H9 (cell line): ENCODE measurements around the gene RHOH. TPM values are rescaled to one million over a fixed set of nuclear protein-coding genes. Genes with fewer than 3 reads are reported as not detected.

ENCODE experiments used
- DNase-seq: peaks from one replicate; pipeline ENCODE4 v3.0.0-alpha.2; 2017
- H2AFZ ChIP-seq: one replicate; pipeline ENCODE4 v1.6.1; 2013; ENCODE audit warnings: mild to moderate bottlenecking, low read length, control low read depth, moderate library complexity
- H2AK5ac ChIP-seq: 2 replicates; pipeline ENCODE4 v1.6.1; 2013; ENCODE audit warnings: low read length, control low read depth, mixed read lengths; ENCODE audit not compliant: insufficient read length
- H2BK120ac ChIP-seq: one replicate; pipeline ENCODE4 v1.6.1; 2013; ENCODE audit warnings: low read depth, mild to moderate bottlenecking, low read length, control low read depth, inconsistent platforms; ENCODE audit not compliant: poor library complexity, severe bottlenecking
- H2BK12ac ChIP-seq: 2 replicates; pipeline ENCODE4 v1.6.1; 2013; ENCODE audit warnings: low read length, control low read depth, mixed read lengths, low read depth; ENCODE audit not compliant: insufficient read length
- H2BK15ac ChIP-seq: 2 replicates; pipeline ENCODE4 v1.6.1; 2013; ENCODE audit warnings: low read depth, low read length, control low read depth
- H2BK20ac ChIP-seq: one replicate; pipeline ENCODE4 v1.6.1; 2013; ENCODE audit warnings: low read depth, mild to moderate bottlenecking, low read length, control low read depth, inconsistent platforms; ENCODE audit not compliant: poor library complexity, severe bottlenecking
- H2BK5ac ChIP-seq: 2 replicates; pipeline ENCODE4 v1.6.1; 2013; ENCODE audit warnings: low read length, control low read depth, mixed read lengths; ENCODE audit not compliant: insufficient read length
- H3K14ac ChIP-seq: 2 replicates; pipeline ENCODE4 v1.6.1; 2013; ENCODE audit warnings: low read length, control low read depth; ENCODE audit not compliant: insufficient read depth
- H3K18ac ChIP-seq: 2 replicates; pipeline ENCODE4 v1.6.1; 2013; ENCODE audit warnings: low read depth, mild to moderate bottlenecking, mixed read lengths, low read length, control low read depth; ENCODE audit not compliant: insufficient read length
- H3K23ac ChIP-seq: 2 replicates; pipeline ENCODE4 v1.6.1; 2013; ENCODE audit warnings: low read length, control low read depth, mixed read lengths, low read depth; ENCODE audit not compliant: insufficient read length
- H3K23me2 ChIP-seq: 2 replicates; pipeline ENCODE4 v1.6.1; 2013; ENCODE audit warnings: low read depth, mild to moderate bottlenecking, mixed read lengths, low read length, control low read depth; ENCODE audit not compliant: insufficient read length, poor library complexity, severe bottlenecking
- H3K27ac ChIP-seq: 2 replicates; pipeline ENCODE4 v1.5.1; 2013; ENCODE audit warnings: low read length, control low read depth, mixed read lengths, low read depth; ENCODE audit not compliant: insufficient read length
- H3K27me3 ChIP-seq: 2 replicates; pipeline ENCODE4 v1.6.1; 2013; ENCODE audit warnings: low read length, control low read depth, inconsistent platforms; ENCODE audit not compliant: insufficient read depth
- H3K4ac ChIP-seq: 2 replicates; pipeline ENCODE4 v1.6.1; 2013; ENCODE audit warnings: low read depth, mild to moderate bottlenecking, control low read depth, inconsistent platforms, low read length, moderate library complexity
- H3K4me1 ChIP-seq: 2 replicates; pipeline ENCODE4 v1.6.1; 2013; ENCODE audit warnings: low read length, control low read depth, inconsistent platforms; ENCODE audit not compliant: insufficient read depth
- H3K4me2 ChIP-seq: 2 replicates; pipeline ENCODE4 v1.6.1; 2013; ENCODE audit warnings: low read length, control low read depth, mixed read lengths; ENCODE audit not compliant: insufficient read length, insufficient read depth
- H3K56ac ChIP-seq: 2 replicates; pipeline ENCODE4 v1.6.1; 2013; ENCODE audit warnings: low read depth, mild to moderate bottlenecking, mixed read lengths, low read length, control low read depth; ENCODE audit not compliant: insufficient read length
- H3K79me1 ChIP-seq: 2 replicates; pipeline ENCODE4 v1.6.1; 2013; ENCODE audit warnings: low read depth, mild to moderate bottlenecking, moderate library complexity, low read length, control low read depth, inconsistent platforms; ENCODE audit not compliant: insufficient read depth, poor library complexity, severe bottlenecking
- H3K79me2 ChIP-seq: 2 replicates; pipeline ENCODE4 v1.6.1; 2013; ENCODE audit warnings: low read length, control low read depth, inconsistent platforms; ENCODE audit not compliant: insufficient read depth
- H3K9ac ChIP-seq: 2 replicates; pipeline ENCODE4 v1.6.1; 2013; ENCODE audit warnings: low read length, control low read depth, mixed read lengths; ENCODE audit not compliant: insufficient read length; ENCODE audit errors: extremely low read depth
- H3K9me3 ChIP-seq: one replicate; pipeline ENCODE4 v1.6.1; 2013; ENCODE audit warnings: low read depth, low read length, inconsistent platforms; ENCODE audit not compliant: control insufficient read depth
- H3T11ph ChIP-seq: one replicate; pipeline ENCODE4 v1.6.1; 2013; ENCODE audit warnings: mild to moderate bottlenecking, low read length, control low read depth, inconsistent platforms
- H4K20me1 ChIP-seq: one replicate; pipeline ENCODE4 v1.6.1; 2013; ENCODE audit not compliant: control insufficient read depth, insufficient read length, insufficient read depth
- H4K5ac ChIP-seq: 2 replicates; pipeline ENCODE4 v1.6.1; 2013; ENCODE audit warnings: low read depth, mild to moderate bottlenecking, mixed read lengths, low read length, control low read depth; ENCODE audit not compliant: insufficient read length
- H4K8ac ChIP-seq: replicated peaks from 2 replicates; pipeline ENCODE4 v1.6.1; 2013; ENCODE audit warnings: low read length, control low read depth, mixed read lengths, low read depth; ENCODE audit not compliant: insufficient read length
- H4K91ac ChIP-seq: 2 replicates; pipeline ENCODE4 v1.6.1; 2013; ENCODE audit warnings: low read depth, mild to moderate bottlenecking, moderate library complexity, mixed read lengths, low read length, control low read depth; ENCODE audit not compliant: insufficient read length
- H3K27ac Mint-ChIP-seq, 3 experiments: 2 replicates in 2 of 3; 3 replicates in 1 of 3; pipeline ENCODE4 v1.8.0; 2020 to 2021; ENCODE audit warnings: mixed read lengths in 3 of 3, mild to moderate bottlenecking in 1 of 3, moderate library complexity in 1 of 3
- H3K27me3 Mint-ChIP-seq: 2 replicates; pipeline ENCODE4 v1.8.0; 2021; ENCODE audit warnings: low read depth, mild to moderate bottlenecking, moderate library complexity, mixed read lengths
- H3K36me3 Mint-ChIP-seq, 3 experiments: 2 replicates in 2 of 3; 3 replicates in 1 of 3; pipeline ENCODE4 v1.8.0; 2020 to 2021; ENCODE audit warnings: low read depth in 3 of 3, mixed read lengths in 3 of 3; ENCODE audit not compliant: insufficient read depth in 1 of 3
- H3K4me1 Mint-ChIP-seq, 2 experiments: 2 replicates each; pipeline ENCODE4 v1.8.0; 2020; ENCODE audit warnings: mixed read lengths in 2 of 2
- H3K4me3 Mint-ChIP-seq, 2 experiments: 2 replicates in 1 of 2; 3 replicates in 1 of 2; pipeline ENCODE4 v1.8.0; 2020 to 2021; ENCODE audit warnings: mild to moderate bottlenecking in 2 of 2, mixed read lengths in 2 of 2, moderate library complexity in 1 of 2
- H3K9me3 Mint-ChIP-seq, 2 experiments: 2 replicates in 1 of 2; 3 replicates in 1 of 2; pipeline ENCODE4 v1.8.0; 2020; ENCODE audit warnings: mild to moderate bottlenecking in 2 of 2, mixed read lengths in 2 of 2, moderate library complexity in 1 of 2
- CTCF ChIP-seq: fragments of 200-600 bp; sonication (generic); conservative IDR thresholded peaks from 3 replicates; pipeline ENCODE4 v1.8.0; 2021; ENCODE audit warnings: antibody characterized with exemption, mild to moderate bottlenecking
- WGBS: extraction: QIAGEN DNeasy Blood & Tissue Kit; methylation state at CpG from one replicate; pipeline ENCODE4 v1.1.7; 2013; ENCODE audit warnings: missing lambda C conversion rate, low lambda C conversion rate, mixed read lengths; ENCODE audit not compliant: insufficient read length; ENCODE audit errors: extremely low coverage; 5-methylcytosine and 5-hydroxymethylcytosine counted together
- total RNA-seq: library from RNA; stranded (reverse); gene quantifications from 2 replicates; pipeline ENCODE4 v1.2.1, GENCODE V29; 2021

RHOH gene
- total RNA-seq, 1 experiment from 2014 or later, result 7.1 TPM

- no peak overlapping the region for H2BK20ac ChIP-seq
- no peak for TF ChIP-seq CTCF
- H3K23me2 ChIP-seq, result no peaks in the 10 kb centered on the region
- H3K9me3 Mint-ChIP-seq, result no peaks in the 10 kb centered on the region
- H3K27ac Mint-ChIP-seq, result no peak overlapping the region
- peaks cover 5% of the 10 kb centered on the region; the same call in 1 of the 2 replicates for H3K4me1 ChIP-seq
- no CpG with 5 or more reads among the region's 3 CpGs for WGBS
- H3K9ac ChIP-seq, result no peak overlapping the region
- no peak for DNase-seq
- H4K20me1 ChIP-seq, result no peaks in the 10 kb centered on the region
- H2BK15ac ChIP-seq, result no peak overlapping the region
- no peaks in the 10 kb centered on the region for H3K9me3 ChIP-seq
- H2BK12ac ChIP-seq, result no peak overlapping the region
- no peak overlapping the region for H4K5ac ChIP-seq
- H3K79me1 ChIP-seq, result no peaks in the 10 kb centered on the region
- no peak overlapping the region for H2BK120ac ChIP-seq
- no peak overlapping the region for H2BK5ac ChIP-seq
- H3K56ac ChIP-seq, result no peak overlapping the region
- H4K91ac ChIP-seq, result no peak overlapping the region
- H3T11ph ChIP-seq, result no peak overlapping the region
- no peak overlapping the region for H3K23ac ChIP-seq
- H3K4ac ChIP-seq, result no peak overlapping the region
- H2AK5ac ChIP-seq, result no peak overlapping the region
- H3K27me3 ChIP-seq, result no peaks in the 10 kb centered on the region
- H4K8ac ChIP-seq, result no peak overlapping the region
- H3K18ac ChIP-seq, result no peak overlapping the region
- H3K4me1 Mint-ChIP-seq, result peaks cover 15 to 21% of the 10 kb centered on the region in 2 experiments
- no peaks in the 10 kb centered on the region for H3K27me3 Mint-ChIP-seq
- H3K4me3 Mint-ChIP-seq, result no peak overlapping the region
- H3K36me3 Mint-ChIP-seq, result peaks cover 0 to 3% (median 0%) of the 10 kb centered on the region in 3 experiments; a peak in 1 of 7 replicates
- H3K14ac ChIP-seq, result no peak overlapping the region
- no peak overlapping the region for H3K27ac ChIP-seq
- H3K4me2 ChIP-seq, result no peak overlapping the region
- no peak overlapping the region for H2AFZ ChIP-seq
- H3K79me2 ChIP-seq, result no peaks in the 10 kb centered on the region
Observed at GRCh38 chr4:40232610-40233009, 35.8 kb downstream of the RHOH start.
